RWPE1 (cell line): ENCODE data around the gene OGFR.

Experiments
- CTCF ChIA-PET: fragments of 350-600 bp; sonication (Branson Sonifier 250); formaldehyde crosslinking; extraction: SDS; loops from one replicate; lab custom pipeline; 2021; lab: Yijun Ruan, JAX
- POLR2A ChIA-PET: fragments of 400-600 bp; formaldehyde crosslinking; extraction: SDS; loops from one replicate; lab custom pipeline; 2020; ENCODE audit warnings: antibody characterized with exemption; ENCODE audit not compliant: low non-redundant PET; lab: Yijun Ruan, JAX
- DNase-seq: peaks from one replicate; pipeline ENCODE4 v3.0.0; 2012; ENCODE audit warnings: low spot score
- H3K27ac ChIP-seq: fragments of 450-650 bp; 2 replicates; pipeline ENCODE4 v1.5.1; 2017
- CTCF ChIP-seq: fragments of 450-650 bp; conservative IDR thresholded peaks from 2 replicates; pipeline ENCODE4 v1.5.1; 2017; ENCODE audit warnings: low read depth, mild to moderate bottlenecking

The OGFR gene

GRCh38 chr20:62795023-62795761, 9.4 kb upstream of the OGFR start:
- CTCF ChIA-PET: interaction anchor here (0.7 to 4.3 kb wide), 5 partner anchors 12 to 295 kb away, joined by 3 to 35 read pairs (median 6); no protein-coding TSS in a partner anchor
- peak; percentile 74 for DNase-seq
- TF ChIP-seq CTCF: no peak
- POLR2A ChIA-PET: interaction anchor here (0.5 to 1.7 kb wide), 5 partner anchors 19 to 139 kb away, joined by 3 to 5 read pairs (median 4); partner anchors contain the start of genes NTSR1 and TCFL5
- peak overlapping the region; percentile 97 for H3K27ac ChIP-seq

GRCh38 chr20:62796699-62797491, 7.7 kb upstream of the OGFR start:
- no peak for TF ChIP-seq CTCF
- peak overlapping the region; percentile 97 for H3K27ac ChIP-seq
- POLR2A ChIA-PET: interaction anchor here (0.6 kb wide), 1 partner anchor 64 kb away, joined by 4 read pairs; no protein-coding TSS in a partner anchor
- DNase-seq: no peak
- CTCF ChIA-PET: interaction anchor here (0.6 to 4.3 kb wide), 3 partner anchors 11 to 291 kb away, joined by 4 to 35 read pairs (median 4); no protein-coding TSS in a partner anchor

- ChIA-PET POLR2A (interaction anchor here (0.6 kb wide), 1 partner anchor 63 kb away, joined by 4 read pairs; no protein-coding TSS in a partner anchor), CTCF (interaction anchor here (0.6 to 4.3 kb wide), 4 partner anchors 10 to 292 kb away, joined by 4 to 35 read pairs (median 6); no protein-coding TSS in a partner anchor)
- no peak for TF ChIP-seq CTCF
- no peak for DNase-seq
- peak overlapping the region; percentile 97 for H3K27ac ChIP-seq
These were observed 6.7 kb upstream of the OGFR start for GRCh38 chr20:62797671-62798532.

GRCh38 chr20:62799036-62799435, 5.6 kb upstream of the OGFR start:
- H3K27ac ChIP-seq: peak overlapping the region; percentile 97
- TF ChIP-seq CTCF: no peak
- no peak for DNase-seq
- POLR2A ChIA-PET: no interaction called here
- CTCF ChIA-PET: interaction anchor here (4.3 kb wide), 1 partner anchor 9 kb away, joined by 35 read pairs; no protein-coding TSS in a partner anchor

GRCh38 chr20:62799459-62799858, 5.2 kb upstream of the OGFR start:
- no peak for DNase-seq
- ChIA-PET POLR2A (no interaction called here), CTCF (interaction anchor here (4.3 kb wide), 1 partner anchor 9 kb away, joined by 35 read pairs; no protein-coding TSS in a partner anchor)
- H3K27ac ChIP-seq: peak overlapping the region; percentile 97
- no peak for TF ChIP-seq CTCF
